Fibroblast of gingiva (primary cell): ENCODE results near the gene RRAGC.
"Not testable (repeated sequence)": the region's sequence is repeated elsewhere in the genome, so short reads cannot be mapped to it uniquely, and the experiment has no call there.

Experiments
- DNase-seq: peaks from one replicate; pipeline ENCODE4 v3.0.0-alpha.2; 2011; ENCODE audit warnings: low read depth

RRAGC gene

DNA sequence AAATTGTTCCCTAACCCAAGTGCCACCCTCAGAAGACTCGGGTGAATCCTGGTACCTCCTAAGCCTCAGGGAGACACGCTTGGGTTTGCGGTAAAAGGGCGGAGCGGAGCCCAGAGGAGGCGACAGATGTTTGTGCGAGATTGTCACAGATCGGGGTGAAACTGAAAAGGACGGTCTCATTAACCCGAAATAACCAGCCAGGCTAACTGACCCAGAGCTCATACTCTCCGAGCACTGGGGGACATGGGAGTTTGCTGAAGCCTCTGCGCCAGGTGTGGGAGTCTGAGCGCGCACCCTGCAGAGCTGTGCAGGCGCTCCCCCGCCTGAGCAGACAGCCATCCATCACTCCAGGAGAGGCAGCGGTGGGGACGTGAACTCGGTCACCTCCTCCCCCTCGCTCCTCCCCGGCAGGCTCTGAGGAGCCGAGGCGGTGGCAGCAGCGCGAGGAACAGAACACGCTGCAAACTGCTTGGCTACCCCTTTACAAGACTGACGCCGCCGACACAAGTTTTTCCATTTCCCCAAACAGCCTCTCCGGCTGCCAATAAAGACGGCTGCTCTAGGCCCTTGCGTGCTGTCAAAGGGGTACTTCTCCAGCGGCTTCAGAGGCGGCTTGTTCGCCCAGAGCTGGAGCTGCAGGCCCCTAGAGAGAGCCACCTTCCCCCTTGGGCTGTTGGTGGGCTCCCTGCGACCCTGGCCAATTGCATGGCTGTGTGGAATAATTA is 43.5 kb downstream of the RRAGC start:
- DNase-seq: no peak

DNA sequence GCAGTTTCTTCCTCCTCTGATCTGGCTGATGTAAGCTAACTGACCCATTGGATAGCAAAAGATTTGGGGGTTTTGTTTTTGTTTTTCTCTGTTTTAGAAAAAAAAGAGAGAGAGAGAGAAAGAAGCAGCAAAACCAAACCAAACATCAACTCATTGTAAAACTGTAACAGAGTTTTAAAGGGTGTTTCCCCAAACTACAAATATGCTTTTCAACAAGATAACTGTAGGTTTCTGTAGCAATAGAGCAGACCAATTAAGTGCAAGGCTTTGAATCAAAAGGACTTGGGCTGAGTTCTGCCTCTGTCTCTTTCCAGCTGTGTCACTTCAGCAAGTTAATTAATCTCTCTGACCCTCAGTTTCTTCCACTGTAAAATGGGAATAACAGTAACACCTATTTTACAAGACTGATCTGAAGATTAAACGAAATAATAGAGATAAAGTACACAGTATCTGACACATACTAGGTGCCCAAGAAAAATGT is 44.5 kb downstream of the RRAGC start:
- DNase-seq: no peak

DNA sequence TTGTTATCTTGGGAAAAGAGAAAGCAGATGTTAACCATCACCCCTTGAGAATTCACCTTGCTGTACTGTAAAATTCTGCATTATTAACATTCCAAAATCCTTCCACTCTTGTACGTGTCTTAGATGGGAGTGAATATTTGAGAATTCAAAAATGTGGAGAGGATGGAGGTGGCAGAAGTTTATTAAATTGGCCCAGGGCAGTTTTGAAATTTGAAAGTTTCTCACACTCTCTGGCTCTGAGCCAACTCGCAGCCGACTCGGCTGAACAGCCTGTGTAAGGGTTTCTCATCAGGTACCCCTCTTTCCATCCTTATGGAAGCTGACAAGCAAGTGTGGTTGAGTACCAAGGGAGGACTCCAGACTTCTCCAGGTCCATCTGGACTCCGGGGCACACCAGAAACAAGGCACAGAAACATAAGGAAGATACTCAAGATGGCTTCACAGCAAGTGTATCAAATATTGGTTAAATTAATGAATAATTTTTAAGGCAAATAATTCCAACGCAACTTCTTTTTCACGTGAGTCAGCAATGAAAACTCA is 45.1 kb downstream of the RRAGC start:
- DNase-seq: no peak

DNA sequence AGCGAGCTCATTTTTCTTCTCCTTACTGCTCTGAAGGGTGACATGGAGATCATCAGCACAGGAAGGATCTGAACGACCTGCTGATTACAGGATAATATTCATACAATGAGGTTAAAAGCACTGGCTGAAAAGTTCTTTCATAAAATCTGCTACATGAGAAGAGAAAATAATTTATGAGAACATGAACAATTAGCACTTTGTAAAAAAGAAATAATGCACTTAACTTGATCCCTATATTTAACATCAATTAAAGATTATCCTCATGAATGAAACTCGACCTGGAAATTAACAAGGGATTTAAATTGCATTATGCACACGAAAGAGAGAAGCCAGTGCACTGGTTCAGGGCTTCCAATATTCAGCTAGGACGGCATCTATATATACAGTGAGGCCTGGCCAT is 46.6 kb downstream of the RRAGC start:
- no peak for DNase-seq

DNA sequence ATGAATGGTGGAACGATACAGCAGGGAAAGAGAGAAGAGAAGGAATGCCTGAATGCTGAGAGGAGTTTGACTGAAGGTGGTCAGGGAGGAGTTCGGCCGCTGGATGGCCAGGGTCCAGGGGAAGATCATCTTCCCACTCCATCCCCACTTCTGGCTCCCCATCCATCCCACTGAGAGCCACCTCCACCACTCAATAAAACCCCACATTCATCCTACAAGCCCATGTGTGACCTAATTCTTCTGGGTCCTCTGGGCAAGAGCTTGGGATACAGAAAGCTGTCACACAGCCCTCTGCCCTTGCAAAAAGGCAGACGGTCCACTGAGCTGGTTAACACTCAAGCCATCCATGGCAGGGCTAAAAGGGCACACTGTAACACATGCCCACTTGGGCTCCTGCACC is 48.1 kb downstream of the RRAGC start:
- DNase-seq: not testable (repeated sequence)

DNA sequence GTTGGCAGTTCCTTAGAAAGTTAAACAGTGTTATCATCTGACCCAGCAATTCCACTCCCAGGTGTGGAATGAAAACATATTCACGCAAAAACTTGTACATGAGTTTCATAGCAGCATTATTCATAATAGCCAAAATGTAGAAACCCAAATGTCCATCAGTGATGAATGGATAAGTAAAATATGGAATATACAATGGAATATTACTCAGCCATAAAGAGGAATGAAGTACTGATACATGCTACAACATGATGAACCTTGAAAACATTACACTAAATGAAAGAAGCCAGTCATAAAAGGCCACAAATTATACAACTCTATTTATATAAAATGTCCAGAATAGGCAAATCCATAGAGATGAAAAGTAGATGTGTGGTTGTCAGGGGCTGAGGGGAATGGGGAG is 53.5 kb downstream of the RRAGC start:
- DNase-seq: no peak

DNA sequence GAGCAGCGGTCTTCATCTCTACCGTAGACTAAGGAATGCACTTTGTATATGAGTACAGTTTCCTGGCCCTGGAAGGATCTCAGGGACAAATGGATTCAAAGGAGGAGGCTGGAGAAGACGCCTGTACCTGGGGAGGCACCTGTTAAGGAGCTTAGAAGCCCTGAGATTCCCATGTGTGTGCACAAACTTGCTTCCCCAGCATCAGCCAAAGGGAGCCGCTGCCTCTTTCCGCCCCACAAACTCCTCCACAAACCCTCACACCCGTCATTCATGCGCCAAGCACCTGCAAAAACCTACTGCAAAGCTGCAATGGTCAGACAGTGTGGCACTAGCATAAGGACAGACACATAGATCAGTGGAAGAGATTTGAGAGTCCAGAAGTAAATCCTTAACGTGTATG is 54.5 kb downstream of the RRAGC start:
- DNase-seq: no peak

DNA sequence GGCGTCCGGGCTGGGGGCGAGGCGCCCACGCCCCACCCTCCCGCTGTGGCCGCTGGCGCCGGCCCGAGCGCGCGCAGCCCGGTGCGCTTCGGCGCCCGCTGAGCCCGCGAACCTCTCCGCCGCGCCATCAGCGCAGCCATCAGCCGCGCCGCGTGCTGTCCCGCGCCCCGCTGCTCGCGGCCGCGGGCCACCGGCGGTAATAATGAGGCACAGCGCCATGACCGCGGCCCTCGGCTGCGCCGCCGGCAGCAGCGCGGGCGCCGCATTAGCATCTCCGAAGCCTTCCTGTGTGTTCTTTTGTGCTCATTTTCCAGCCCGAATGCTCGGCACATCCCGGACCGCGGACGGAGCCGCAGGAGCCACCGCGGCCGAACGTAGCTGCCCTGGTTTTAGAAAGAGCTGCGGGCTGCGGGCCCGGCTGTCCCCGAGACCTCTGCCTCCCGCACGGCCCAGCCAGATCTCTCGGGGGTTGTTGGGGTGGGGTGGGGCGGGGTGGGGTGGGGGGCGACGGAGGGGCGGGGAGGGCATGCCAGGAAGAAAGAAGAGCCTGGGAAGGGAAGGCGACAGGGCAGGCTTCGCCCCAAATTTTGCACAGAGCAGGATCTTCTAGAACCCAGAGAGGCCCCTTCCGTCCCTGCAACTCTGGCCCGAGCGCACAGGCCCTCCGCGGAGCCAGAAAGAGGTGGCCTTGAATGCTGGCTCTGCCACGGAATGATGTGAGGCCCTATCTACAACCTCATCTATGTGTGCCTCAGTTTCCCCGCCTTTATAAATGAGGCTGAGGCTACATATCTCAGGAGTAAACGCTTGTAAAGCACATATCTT is 55.3 kb downstream of the RRAGC start:
- DNase-seq: no peak

DNA sequence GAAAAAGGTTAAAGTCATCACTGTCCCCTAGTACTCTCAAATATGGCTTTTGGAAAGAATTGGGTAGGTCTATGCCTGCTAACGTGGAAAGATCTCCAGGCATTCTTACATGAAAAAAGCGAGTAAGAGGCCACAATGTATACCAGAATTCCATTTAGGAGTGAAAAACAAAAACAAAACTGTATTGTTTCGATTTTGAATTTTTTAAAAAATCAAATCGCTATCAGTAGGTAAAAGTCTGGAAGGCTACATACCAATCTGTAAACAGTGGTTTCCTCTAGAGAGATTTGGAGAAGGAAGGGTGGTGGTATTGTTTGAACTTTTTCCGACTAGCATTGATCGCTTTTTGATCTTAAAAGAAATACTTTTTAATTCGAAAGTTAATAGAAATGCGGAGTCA is 55.9 kb downstream of the RRAGC start:
- no peak for DNase-seq

DNA sequence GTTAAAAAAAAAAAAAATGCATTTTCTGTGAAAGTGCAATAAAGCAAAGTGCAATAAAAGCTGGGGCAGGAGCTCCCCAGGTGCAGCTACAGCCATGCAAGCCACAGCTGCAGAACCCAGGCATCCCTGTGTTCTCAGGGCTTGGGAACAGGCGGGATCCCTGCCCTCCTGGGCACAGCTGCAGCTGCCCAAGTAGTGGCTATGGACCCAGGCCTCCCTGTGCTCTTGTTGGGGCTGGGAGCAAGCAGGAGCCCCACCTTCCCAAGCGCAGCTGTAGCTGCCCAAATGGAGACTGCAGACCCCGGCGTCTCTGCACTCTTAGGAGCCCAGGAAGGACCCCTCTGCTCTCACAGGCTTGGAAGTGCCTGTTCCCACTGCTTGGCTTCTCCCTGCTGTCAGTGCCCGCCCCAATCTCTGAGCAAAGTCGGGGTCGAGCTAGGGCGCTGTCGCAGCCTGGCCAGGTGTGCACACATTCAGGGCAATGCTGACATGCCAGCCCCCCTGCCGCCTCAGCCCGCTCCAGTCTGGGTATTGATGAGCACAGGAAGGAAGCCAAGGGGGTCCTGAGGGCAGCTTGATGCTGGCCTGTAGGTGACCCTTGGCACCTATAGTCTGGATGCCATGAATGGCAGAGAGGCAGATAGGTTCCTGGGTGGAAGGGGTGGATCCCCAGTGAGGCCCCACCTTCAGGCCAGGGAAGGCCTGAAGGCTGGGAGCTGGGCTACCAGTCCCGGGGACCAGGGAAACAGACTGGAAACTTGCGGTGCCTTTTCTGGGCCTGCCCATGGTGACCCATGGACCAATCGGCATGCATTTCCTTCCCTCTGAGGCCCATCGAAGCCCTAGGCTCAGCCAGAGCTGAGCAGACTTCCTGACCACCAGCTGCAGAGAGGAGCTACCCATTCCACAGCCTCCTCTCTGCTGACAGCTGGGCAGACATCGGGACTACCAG is 58.6 kb downstream of the RRAGC start:
- no peak for DNase-seq

DNA sequence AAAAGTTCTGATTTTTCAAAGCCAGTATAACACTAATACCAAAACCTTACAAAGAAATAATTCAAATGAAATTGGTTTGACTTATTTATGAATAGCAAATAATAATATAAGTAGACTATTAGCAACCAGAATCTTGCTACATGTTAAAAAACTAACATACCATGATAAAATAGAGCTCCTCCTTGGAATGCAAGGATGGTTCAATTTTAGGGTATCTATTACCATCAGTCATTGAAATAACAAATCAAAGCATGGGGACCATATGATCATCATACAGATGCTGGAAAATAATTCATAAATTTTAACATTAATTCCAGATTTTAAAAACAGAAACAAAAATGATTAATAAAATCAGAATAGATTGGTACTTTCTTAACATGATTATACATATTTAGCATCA is 66.3 kb downstream of the RRAGC start:
- no peak for DNase-seq

DNA sequence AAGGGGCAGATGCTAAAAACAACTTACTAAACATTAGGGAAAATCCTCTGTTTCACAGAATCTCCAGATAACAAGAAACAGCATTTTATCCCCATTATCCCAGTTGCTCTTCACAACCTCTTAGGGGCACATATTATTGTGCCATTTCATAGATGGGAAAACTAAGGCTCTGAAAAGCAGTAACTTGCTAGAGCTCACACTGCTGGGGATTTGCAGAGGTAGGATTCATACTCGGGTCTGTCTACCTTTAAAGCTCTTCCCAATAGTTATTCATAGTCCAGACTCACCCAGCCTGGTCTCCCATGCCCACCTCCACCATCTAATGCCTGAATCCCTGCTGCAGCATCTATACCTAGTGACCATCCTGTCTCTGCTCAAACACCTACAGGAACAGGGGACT is 67.7 kb downstream of the RRAGC start:
- DNase-seq: no peak

DNA sequence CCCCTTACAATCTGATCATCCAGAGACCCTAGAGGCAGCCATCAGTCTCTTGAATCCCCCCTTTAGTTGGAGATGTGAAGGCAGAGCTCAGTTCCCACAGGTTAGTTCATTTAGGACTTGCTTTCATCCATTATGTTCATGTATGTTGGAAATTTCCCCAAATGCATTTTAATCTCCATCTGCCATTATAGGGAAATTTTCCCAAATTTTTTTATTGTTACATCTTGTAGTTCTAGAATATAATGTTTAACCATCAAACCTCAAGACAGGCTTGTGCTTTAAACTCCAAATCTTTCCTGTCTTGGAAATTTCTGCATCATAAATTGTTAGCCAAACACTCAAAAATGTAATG is 68.4 kb downstream of the RRAGC start:
- DNase-seq: no peak

DNA sequence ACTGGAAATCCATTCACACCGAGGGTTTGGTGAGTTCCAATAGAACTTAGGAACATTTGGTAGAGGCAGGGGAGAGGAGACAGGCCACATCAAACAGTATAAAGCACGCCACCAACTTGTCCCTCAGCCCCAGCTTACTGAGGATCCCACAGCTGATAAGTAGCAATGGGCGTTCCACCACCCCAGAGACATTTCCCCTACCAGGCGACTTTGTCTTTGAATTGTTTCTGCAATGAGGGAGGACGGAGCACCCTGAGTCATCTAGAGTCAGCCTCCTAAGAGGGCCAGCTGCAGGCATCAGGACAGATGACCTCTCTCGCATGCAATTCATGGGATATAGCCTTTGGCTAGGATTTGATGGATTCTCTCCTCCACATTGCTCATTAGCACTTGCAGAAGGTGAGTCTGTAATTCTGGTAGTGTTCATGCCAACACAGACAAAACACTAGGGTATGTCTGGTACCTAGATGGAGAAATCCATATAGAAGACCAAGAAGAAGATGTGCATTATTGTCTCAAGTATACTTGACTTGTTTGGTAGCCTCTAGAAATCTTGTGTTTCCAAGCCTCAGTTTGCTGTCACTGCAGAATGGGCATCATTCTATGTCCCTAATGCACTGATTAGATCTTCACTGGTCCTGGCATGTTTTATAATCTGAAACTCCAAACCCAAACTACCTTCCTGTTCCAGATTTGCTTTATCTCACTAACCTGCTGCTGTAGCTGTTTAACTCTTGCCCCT is 69.0 kb downstream of the RRAGC start:
- no peak for DNase-seq

DNA sequence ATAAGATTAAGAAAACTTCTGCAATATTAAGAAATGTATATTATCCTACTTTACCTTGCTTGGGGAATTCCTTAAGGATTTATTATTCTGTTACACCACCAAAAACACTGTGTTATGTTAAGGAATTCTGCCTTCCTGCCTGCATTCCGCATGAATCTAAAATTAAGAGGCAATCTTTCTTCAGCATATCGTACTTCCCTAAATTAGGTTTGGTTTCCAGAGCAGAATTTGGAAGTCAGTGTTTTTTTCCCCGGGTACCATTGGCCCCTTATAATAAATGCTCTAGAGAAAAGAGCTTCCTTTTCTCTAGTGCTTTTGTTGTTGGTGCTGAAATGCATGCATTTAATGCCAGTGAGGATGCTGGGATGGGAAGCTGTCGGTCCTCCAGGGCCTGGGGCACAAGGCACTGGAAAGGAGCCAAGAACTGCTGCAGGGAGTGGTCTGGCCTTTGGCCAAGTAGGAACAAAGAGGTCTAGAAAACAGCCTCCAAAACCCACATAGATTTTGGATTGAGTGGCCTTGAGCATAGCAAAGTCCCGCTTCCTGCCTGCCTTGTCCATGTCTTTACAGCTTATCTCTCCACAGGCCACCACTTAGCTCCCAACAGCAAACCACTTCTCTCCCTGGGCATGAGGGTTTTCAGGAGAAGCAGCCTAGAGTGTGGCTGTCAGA is 69.9 kb downstream of the RRAGC start:
- no peak for DNase-seq

DNA sequence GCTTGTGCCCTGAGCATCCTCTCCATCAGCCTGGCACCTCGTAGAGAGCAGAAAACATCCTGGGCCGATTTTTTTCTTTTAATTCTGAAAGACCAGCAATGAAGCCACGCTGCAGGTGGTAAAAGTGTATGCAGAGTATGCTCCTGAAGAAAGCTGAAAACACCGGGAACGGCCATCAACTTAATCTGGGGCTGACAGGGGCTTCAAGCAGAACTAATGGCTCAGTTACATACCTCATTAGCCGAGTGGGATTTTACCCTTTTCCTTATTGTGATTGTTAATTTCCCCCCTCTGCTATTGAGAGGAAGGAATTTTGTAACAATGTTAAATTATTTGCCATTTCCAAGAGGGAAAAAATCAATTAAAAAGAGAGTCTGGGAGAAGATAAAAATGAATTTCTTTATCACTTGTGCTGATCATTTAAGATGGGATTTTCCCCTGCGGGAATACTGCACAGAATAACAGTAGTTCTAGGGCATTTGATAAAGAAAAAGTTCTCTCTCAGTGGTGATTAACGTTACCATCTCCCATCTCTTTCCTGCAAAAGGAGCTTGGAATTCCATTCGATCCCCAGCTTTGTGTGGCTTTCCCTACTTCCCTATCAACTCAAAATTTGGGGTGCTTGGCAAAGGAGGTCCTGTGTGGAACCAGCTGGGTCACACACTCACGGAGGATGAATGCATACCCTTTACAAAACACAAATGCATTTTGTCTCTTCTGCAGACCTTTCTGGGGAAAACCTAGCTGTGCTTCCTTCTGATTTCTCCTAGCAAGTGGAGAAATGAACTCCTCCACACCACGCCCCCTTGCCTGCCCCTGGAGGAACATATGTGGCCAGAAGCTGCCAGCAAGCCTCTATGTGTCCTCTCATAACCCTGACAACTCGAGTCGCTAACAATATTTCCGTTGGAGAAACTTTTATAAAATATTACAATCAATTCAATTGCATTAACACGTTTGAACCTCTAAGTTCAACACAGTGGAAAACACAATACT is 70.9 kb downstream of the RRAGC start:
- DNase-seq: no peak
